Hepatocyte (in vitro differentiated cells): ENCODE results near the gene PACS1.

Experiments used
- CTCF ChIP-seq: fragments of 200-600 bp; sonication (generic); IDR thresholded peaks from 2 replicates; pipeline ENCODE4 v1.5.1; 2016; ENCODE audit warnings: antibody characterized with exemption, mild to moderate bottlenecking; ENCODE audit not compliant: poor library complexity
- EZH2 ChIP-seq: fragments of 200-600 bp; sonication (generic); IDR thresholded peaks from 2 replicates; pipeline ENCODE4 v1.6.1; 2016; ENCODE audit warnings: antibody characterized with exemption, mild to moderate bottlenecking, borderline replicate concordance
- EZH2phosphoT487 ChIP-seq: fragments of 200-600 bp; sonication (generic); IDR thresholded peaks from one replicate; pipeline ENCODE4 v1.6.1; 2018; ENCODE audit warnings: antibody characterized with exemption, mild to moderate bottlenecking, low read depth, moderate library complexity; ENCODE audit not compliant: unreplicated experiment, severe bottlenecking

- TF ChIP-seq CTCF: no peak
- TF ChIP-seq EZH2: no peak
- TF ChIP-seq EZH2phosphoT487: no peak
Measured at GRCh38 chr11:66044757-66045156, 25.3 kb upstream of the PACS1 start.
